Neural crest cell (in vitro differentiated cells): ENCODE results near the gene PERM1. TPM values are rescaled to one million over a fixed set of nuclear protein-coding genes. Genes with fewer than 3 reads are reported as not detected.

ENCODE experiments used
- DNase-seq: peaks from one replicate; pipeline ENCODE4 v3.0.0; 2021; ENCODE audit warnings: low read depth, mixed read lengths, low spot score
- H3K27ac Mint-ChIP-seq: one replicate; pipeline ENCODE4 v1.8.0; 2021; ENCODE audit warnings: mild to moderate bottlenecking, mixed read lengths; ENCODE audit not compliant: unreplicated experiment
- H3K27me3 Mint-ChIP-seq: 2 replicates; pipeline ENCODE4 v1.8.0; 2021; ENCODE audit warnings: low read depth, mild to moderate bottlenecking, mixed read lengths
- H3K36me3 Mint-ChIP-seq: 2 replicates; pipeline ENCODE4 v1.8.0; 2021; ENCODE audit warnings: low read depth, mild to moderate bottlenecking, mixed read lengths
- H3K4me1 Mint-ChIP-seq: 2 replicates; pipeline ENCODE4 v1.8.0; 2021; ENCODE audit warnings: mixed read lengths
- H3K4me3 Mint-ChIP-seq: one replicate; pipeline ENCODE4 v1.8.0; 2021; ENCODE audit warnings: mild to moderate bottlenecking, mixed read lengths
- H3K9me3 Mint-ChIP-seq: 2 replicates; pipeline ENCODE4 v1.8.0; 2021; ENCODE audit warnings: mixed read lengths
- total RNA-seq: library from RNA; stranded (reverse); gene quantifications from 2 replicates; pipeline ENCODE4 v1.2.1, GENCODE V29; 2021
- TF ChIP-seq, protein P1 (sequence below): fragments of 200-600 bp; sonication (generic); conservative IDR thresholded peaks from 2 replicates; pipeline ENCODE4 v1.5.0; 2021; ENCODE audit warnings: antibody characterized with exemption, mild to moderate bottlenecking

Gene PERM1
- total RNA-seq, 1 donor from 2014 or later: not detected

DNA sequence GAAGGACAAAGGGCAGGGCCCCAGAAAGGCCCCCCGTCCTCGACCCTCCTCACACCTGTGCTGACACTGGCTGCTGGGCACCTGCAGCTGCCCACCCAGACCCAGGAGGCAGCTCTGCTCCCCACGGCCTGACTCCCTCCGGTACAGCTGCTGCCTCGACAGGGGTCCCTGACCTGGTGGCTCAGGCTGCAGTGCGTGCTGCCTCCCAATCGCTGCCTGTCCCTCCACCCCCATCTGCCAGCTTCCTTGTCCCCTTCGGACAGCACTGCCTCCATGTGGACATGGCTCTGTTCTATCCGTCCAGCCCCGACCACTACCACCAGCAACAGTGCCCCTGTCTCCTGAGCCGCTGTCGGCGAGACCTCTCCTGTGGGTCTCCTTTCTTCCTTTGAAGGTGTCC is 27.0 kb downstream of the PERM1 start:
- Mint-ChIP-seq H3K27ac (no peak overlapping the region), H3K36me3 (peaks cover 10% of the 10 kb centered on the region), H3K9me3 (no peaks in the 10 kb centered on the region), H3K4me1 (peaks cover 13% of the 10 kb centered on the region), H3K27me3 (no peaks in the 10 kb centered on the region), H3K4me3 (peak overlapping the region; percentile 65)
- no peak for DNase-seq
- TF ChIP-seq, protein P1, sequence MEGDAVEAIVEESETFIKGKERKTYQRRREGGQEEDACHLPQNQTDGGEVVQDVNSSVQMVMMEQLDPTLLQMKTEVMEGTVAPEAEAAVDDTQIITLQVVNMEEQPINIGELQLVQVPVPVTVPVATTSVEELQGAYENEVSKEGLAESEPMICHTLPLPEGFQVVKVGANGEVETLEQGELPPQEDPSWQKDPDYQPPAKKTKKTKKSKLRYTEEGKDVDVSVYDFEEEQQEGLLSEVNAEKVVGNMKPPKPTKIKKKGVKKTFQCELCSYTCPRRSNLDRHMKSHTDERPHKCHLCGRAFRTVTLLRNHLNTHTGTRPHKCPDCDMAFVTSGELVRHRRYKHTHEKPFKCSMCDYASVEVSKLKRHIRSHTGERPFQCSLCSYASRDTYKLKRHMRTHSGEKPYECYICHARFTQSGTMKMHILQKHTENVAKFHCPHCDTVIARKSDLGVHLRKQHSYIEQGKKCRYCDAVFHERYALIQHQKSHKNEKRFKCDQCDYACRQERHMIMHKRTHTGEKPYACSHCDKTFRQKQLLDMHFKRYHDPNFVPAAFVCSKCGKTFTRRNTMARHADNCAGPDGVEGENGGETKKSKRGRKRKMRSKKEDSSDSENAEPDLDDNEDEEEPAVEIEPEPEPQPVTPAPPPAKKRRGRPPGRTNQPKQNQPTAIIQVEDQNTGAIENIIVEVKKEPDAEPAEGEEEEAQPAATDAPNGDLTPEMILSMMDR: no peak

DNA sequence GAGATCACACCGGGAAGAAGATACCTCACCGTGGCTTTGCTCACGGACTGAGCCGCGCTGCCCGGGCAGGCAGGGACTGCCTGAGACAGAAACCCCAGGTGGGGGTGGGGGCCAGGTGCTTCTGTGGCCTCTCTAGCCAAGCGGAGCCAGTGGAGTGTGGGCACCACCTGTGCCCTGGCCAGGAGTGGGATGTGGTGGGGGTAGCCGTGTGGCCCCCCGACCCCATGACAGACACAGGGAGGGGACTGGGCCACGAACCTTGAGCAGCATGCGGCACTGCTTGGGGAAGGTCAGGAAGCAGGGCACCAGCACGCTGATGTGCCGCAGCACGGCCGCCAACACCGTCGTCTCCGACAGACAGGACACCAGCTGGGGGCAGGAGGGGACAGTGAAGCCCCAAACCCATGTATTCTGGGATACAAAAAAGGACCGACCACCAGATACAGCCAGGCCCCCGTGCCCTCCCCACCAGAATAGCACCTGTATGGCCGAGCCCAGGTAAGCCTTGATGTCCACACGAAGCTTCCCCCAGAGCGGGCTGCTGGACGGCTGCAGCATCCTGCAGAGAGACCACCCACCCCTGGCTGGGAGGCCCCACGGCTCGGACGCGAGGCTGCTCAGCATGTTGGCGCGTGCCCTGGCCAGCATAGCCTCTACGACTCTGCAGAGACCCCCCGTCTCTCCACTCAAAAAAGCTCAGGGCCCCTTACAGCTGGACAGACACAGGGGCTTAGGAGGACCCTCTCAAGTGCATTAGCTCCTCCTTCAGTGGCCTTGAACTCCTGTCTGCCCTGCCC is 28.2 kb downstream of the PERM1 start:
- H3K4me3 Mint-ChIP-seq: no peak overlapping the region
- H3K27ac Mint-ChIP-seq: no peak overlapping the region
- TF ChIP-seq, protein P1: no peak
- H3K36me3 Mint-ChIP-seq: peaks cover 13% of the 10 kb centered on the region
- H3K9me3 Mint-ChIP-seq: no peaks in the 10 kb centered on the region
- H3K27me3 Mint-ChIP-seq: no peaks in the 10 kb centered on the region
- H3K4me1 Mint-ChIP-seq: peaks cover 13% of the 10 kb centered on the region
- no peak for DNase-seq

DNA sequence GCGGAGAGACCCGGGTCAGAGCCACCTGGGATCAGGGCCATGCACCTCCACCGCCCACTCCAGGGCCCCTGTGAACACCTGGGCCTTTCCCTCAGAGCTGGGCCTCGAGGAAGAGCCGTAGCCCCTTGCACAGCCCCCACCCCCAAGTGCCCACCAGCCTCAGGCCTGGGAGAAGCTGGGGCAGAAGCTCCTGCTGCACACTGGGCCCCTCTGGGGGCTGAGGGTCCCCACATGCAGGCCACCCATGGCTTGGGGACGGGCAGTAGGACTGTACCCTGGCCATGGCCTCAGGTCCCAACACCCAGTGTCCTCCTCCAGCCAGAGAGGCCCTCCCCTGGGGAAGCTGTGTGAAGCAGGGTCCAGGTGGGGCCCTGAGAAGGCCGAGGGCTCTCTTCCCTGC is 29.3 kb downstream of the PERM1 start:
- Mint-ChIP-seq H3K27me3 (no peaks in the 10 kb centered on the region), H3K9me3 (no peaks in the 10 kb centered on the region), H3K4me3 (no peak overlapping the region), H3K4me1 (peaks cover 4% of the 10 kb centered on the region), H3K36me3 (peaks cover 13% of the 10 kb centered on the region), H3K27ac (no peak overlapping the region)
- TF ChIP-seq, protein P1: no peak
- no peak for DNase-seq

DNA sequence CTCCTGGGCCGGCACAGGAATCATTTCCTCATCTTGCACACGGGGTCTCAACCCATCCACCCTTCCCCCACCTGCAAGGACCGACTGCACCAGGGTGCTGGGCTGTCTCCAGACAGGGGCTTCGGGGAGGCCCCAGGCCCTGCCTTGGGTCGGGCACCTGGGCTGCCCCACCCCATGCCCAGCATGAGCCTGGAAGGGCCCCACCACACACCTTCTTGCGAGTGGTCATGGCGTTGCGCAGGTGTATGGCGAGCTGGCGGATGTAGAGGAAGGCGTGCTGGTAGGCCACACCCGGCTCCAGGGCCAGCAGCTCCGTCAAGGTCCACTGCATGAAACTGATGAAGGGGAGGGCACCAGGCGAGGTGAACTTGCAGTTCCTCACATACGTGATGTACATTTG is 29.7 kb downstream of the PERM1 start:
- no peak for DNase-seq
- H3K27ac Mint-ChIP-seq: no peak overlapping the region
- TF ChIP-seq, protein P1: no peak
- no peaks in the 10 kb centered on the region for H3K4me1 Mint-ChIP-seq
- peaks cover 2% of the 10 kb centered on the region for H3K27me3 Mint-ChIP-seq
- peaks cover 13% of the 10 kb centered on the region for H3K36me3 Mint-ChIP-seq
- no peak overlapping the region for H3K4me3 Mint-ChIP-seq
- no peaks in the 10 kb centered on the region for H3K9me3 Mint-ChIP-seq

DNA sequence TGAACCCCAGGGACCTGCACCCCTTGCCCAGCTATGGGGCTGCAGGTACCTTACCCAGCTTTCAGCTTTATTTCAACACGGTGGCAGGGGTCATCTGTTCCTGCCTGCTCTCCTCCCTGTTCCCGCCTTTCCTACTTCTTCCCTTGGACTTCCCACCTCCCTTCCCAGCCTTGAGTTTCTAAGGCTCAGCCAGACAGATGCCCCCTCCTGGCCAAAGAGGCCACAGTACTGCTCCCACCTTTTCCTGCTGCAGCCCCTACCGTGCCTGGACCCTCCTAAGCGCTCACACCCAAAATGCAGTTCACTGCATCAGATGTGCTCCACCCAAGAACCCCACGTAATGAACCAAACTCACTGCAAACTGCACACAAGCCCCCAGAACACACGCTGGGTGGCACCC is 30.5 kb downstream of the PERM1 start:
- H3K4me3 Mint-ChIP-seq: peak overlapping the region; percentile 70
- no peaks in the 10 kb centered on the region for H3K4me1 Mint-ChIP-seq
- no peak overlapping the region for H3K27ac Mint-ChIP-seq
- H3K9me3 Mint-ChIP-seq: no peaks in the 10 kb centered on the region
- peaks cover 13% of the 10 kb centered on the region for H3K36me3 Mint-ChIP-seq
- H3K27me3 Mint-ChIP-seq: peaks cover 4% of the 10 kb centered on the region
- TF ChIP-seq, protein P1: peak; percentile 47
- DNase-seq: no peak
